K562 (cell line): ENCODE measurements around the gene NOBOX. TPM values are rescaled to one million over a fixed set of nuclear protein-coding genes. Genes with fewer than 3 reads are reported as not detected.
A peak's percentile ranks its signal among the peaks of the same experiment; 100 is the strongest.
"Not testable (repeated sequence)": the region's sequence is repeated elsewhere in the genome, so short reads cannot be mapped to it uniquely, and the experiment has no call there.

Experiments used
- ATAC-seq: fragments of 200-7000 bp; cut with Tn5 transposase; 3 replicates; pipeline ENCODE4 v1.9.1; 2020; ENCODE audit warnings: moderate library complexity
- BruUV-seq: library from RNA; stranded (reverse); fragments of 400-500 nt; replicated peaks from 2 replicates; lab custom pipeline; 2021; lab: Mats Ljungman, UMichigan
- CTCF ChIA-PET: fragments of 300-600 bp; formaldehyde crosslinking; extraction: SDS; loops from one replicate; lab custom pipeline; 2021; ENCODE audit warnings: low intra/inter-chr PET ratio; lab: Yijun Ruan, JAX
- POLR2A ChIA-PET: fragments of 300-600, 350-650 bp; sonication (Branson Sonifier 250); formaldehyde crosslinking; extraction: SDS; loops from one replicate; lab custom pipeline; 2021; ENCODE audit warnings: antibody characterized with exemption, inconsistent platforms; lab: Yijun Ruan, JAX
- DNase-seq, 4 experiments: peaks; one replicate each; pipeline versions ENCODE4 v3.0.0 to v3.0.0-alpha.2; 2011 to 2018; ENCODE audit warnings: low spot score in 3 of 4, mixed read lengths in 3 of 4; ENCODE audit errors: extremely low read depth in 1 of 4
- FAIRE-seq: peaks from 2 replicates; lab custom pipeline; 2011; peaks lifted over from hg19 to GRCh38; lab: Jason Lieb, UNC
- H2AFZ ChIP-seq: 2 replicates; pipeline ENCODE4 v1.6.0; 2011; ENCODE audit warnings: low read depth, low read length, control low read depth, inconsistent platforms
- H3K27ac ChIP-seq: fragments of 200-600 bp; 3 replicates; pipeline ENCODE4 v1.8.0; 2011; ENCODE audit warnings: low read depth, mild to moderate bottlenecking, control low read depth, inconsistent platforms, low read length, moderate library complexity, mixed read lengths; ENCODE audit errors: extremely low read depth
- H3K27me3 ChIP-seq, 2 experiments: fragments of 300-600 bp in 1 of 2; 2 replicates in 1 of 2; 3 replicates in 1 of 2; pipeline versions ENCODE4 v1.6.0 to v1.8.0; 2011; ENCODE audit warnings: inconsistent platforms in 2 of 2, low read length in 2 of 2, mild to moderate bottlenecking in 1 of 2, mixed read lengths in 1 of 2, moderate library complexity in 1 of 2; ENCODE audit not compliant: control insufficient read depth in 2 of 2, insufficient read depth in 2 of 2
- H3K36me3 ChIP-seq: fragments of 300-600 bp; 3 replicates; pipeline ENCODE4 v1.8.0; 2011; ENCODE audit warnings: mild to moderate bottlenecking, low read length, inconsistent platforms; ENCODE audit not compliant: control insufficient read depth, insufficient read depth
- H3K4me1 ChIP-seq, 2 experiments: fragments of 200-600 bp in 1 of 2; replicated peaks in 1 of 2; 2 replicates in 1 of 2; 3 replicates in 1 of 2; pipeline versions ENCODE4 v1.5.1 to v1.8.0; 2011; ENCODE audit warnings: inconsistent platforms in 2 of 2, low read length in 2 of 2, mild to moderate bottlenecking in 1 of 2, mixed read lengths in 1 of 2, moderate library complexity in 1 of 2; ENCODE audit not compliant: control insufficient read depth in 2 of 2, insufficient read depth in 2 of 2
- H3K4me2 ChIP-seq: 2 replicates; pipeline ENCODE4 v1.6.1; 2011; ENCODE audit warnings: low read length, control low read depth, inconsistent platforms, mixed read lengths; ENCODE audit not compliant: insufficient read depth
- H3K4me3 ChIP-seq: fragments of 200-600 bp; sonication (generic), shearing (Covaris generic); 2 replicates; pipeline ENCODE4 v1.5.1; 2016; ENCODE audit warnings: control low read depth, inconsistent platforms
- H3K79me2 ChIP-seq: fragments of 200-600 bp; 3 replicates; pipeline ENCODE4 v1.8.0; 2011; ENCODE audit warnings: low read length, inconsistent platforms; ENCODE audit not compliant: control insufficient read depth, insufficient read depth
- H3K9ac ChIP-seq, 2 experiments: 2 replicates each; pipeline versions ENCODE4 v1.6.0 to v1.6.1; 2011; ENCODE audit warnings: low read depth in 2 of 2, low read length in 2 of 2, control low read depth in 1 of 2, inconsistent platforms in 1 of 2, mild to moderate bottlenecking in 1 of 2, mixed read lengths in 1 of 2; ENCODE audit not compliant: insufficient read depth in 1 of 2
- H3K9me1 ChIP-seq: one replicate; pipeline ENCODE4 v1.6.0; 2011; ENCODE audit warnings: inconsistent platforms, mild to moderate bottlenecking, low read length, moderate library complexity; ENCODE audit not compliant: control insufficient read depth, insufficient read depth
- H3K9me3 ChIP-seq: replicated peaks from 2 replicates; pipeline ENCODE4 v1.5.1; 2011; ENCODE audit warnings: low read depth, low read length, inconsistent platforms; ENCODE audit not compliant: control insufficient read depth, insufficient read depth
- H4K20me1 ChIP-seq: replicated peaks from 2 replicates; pipeline ENCODE4 v1.6.1; 2011; ENCODE audit warnings: low read length, inconsistent platforms, mixed read lengths; ENCODE audit not compliant: control insufficient read depth, insufficient read depth
- CBX5 ChIP-seq: IDR thresholded peaks from 2 replicates; pipeline ENCODE4 v1.6.1; 2014; ENCODE audit warnings: low read depth, borderline replicate concordance
- TRIM28 ChIP-seq: fragments of 450-650 bp; IDR thresholded peaks from 2 replicates; pipeline ENCODE4 v1.6.1; 2017
- ZFP36 ChIP-seq: fragments of 150-350 bp; IDR thresholded peaks from 2 replicates; pipeline ENCODE4 v1.6.1; 2018; ENCODE audit warnings: low read length, low read depth; ENCODE audit not compliant: partially characterized antibody
- WGBS: fragments of 100-300 bp; shearing (Covaris generic); methylation state at CpG from one replicate; pipeline ENCODE4 v1.1.6; 2016; ENCODE audit warnings: low coverage, mixed read lengths; ENCODE audit not compliant: insufficient coverage; ENCODE audit errors: missing lambda C conversion rate; 5-methylcytosine and 5-hydroxymethylcytosine counted together
- in situ Hi-C: fragments of 300-500 bp; cut with MboI; formaldehyde crosslinking; loops from 4 replicates; pipeline ENCODE4 v1.15.0; 2018; ENCODE audit warnings: inconsistent platforms, mixed read lengths
- intact Hi-C: fragments of 100-400 bp; cut with micrococcal nuclease; formaldehyde crosslinking; loops from 2 replicates; pipeline ENCODE4 v1.14.2; 2022
- polyA plus RNA-seq, 8 experiments: library from polyadenylated mRNA; depleted of rRNA in 4 of 8; stranded (reverse) in 5 of 8; unstranded in 3 of 8; fragments of >200 nt; fragmentation: Nextera tagmentation in 2 of 8; fragmentation: Illumina TruSeq in 1 of 8; extraction: Ambion mirVana in 2 of 8; extraction: Trizol in 1 of 8; gene quantifications; 2 replicates each; pipeline versions ENCODE4 v1.2.1 to v1.2.3, GENCODE V29; 2011 to 2014; ENCODE audit warnings: inconsistent platforms in 1 of 8, missing spikeins in 1 of 8
- total RNA-seq, 7 experiments: library from RNA; depleted of rRNA in 6 of 7; stranded (reverse); fragments of >200 nt in 6 of 7; fragmentation: Illumina TruSeq in 2 of 7; extraction: Trizol in 2 of 7; gene quantifications; 2 replicates each; pipeline versions ENCODE4 v1.2.1 to v1.2.3, GENCODE V29; 2011 to 2021; ENCODE audit warnings: low replicate concordance in 1 of 7
- TF ChIP-seq, protein P1 (sequence below): fragments of 150-350 bp; IDR thresholded peaks from 2 replicates; pipeline ENCODE4 v1.6.1; 2014; ENCODE audit warnings: low read depth, mild to moderate bottlenecking, low read length, borderline replicate concordance

The NOBOX gene
- total and polyA plus RNA-seq, 9 of the 15 experiments (the other 6 are each of a cell fraction or from before 2014, with no cell fraction given) = not detected

- FAIRE-seq, CTCF ChIA-PET, BruUV-seq, H3K4me1 ChIP-seq, POLR2A ChIA-PET, DNase-seq, H3K9ac ChIP-seq, H3K9me1 ChIP-seq, in situ Hi-C loops, H3K4me2 ChIP-seq, H3K4me3 ChIP-seq, H2AFZ ChIP-seq, H3K27ac ChIP-seq, ATAC-seq, H3K9me3 ChIP-seq, H3K27me3 ChIP-seq, H4K20me1 ChIP-seq, H3K36me3 ChIP-seq, intact Hi-C loops, H3K79me2 ChIP-seq: not testable (repeated sequence)
- WGBS = 0% methylated on average over 2 of the region's 2 CpGs
- TF ChIP-seq ZFP36 = peak; percentile 89
- TF ChIP-seq CBX5 = peak; percentile 80; the same call in 1 of the 2 replicates
- TF ChIP-seq, protein P1, sequence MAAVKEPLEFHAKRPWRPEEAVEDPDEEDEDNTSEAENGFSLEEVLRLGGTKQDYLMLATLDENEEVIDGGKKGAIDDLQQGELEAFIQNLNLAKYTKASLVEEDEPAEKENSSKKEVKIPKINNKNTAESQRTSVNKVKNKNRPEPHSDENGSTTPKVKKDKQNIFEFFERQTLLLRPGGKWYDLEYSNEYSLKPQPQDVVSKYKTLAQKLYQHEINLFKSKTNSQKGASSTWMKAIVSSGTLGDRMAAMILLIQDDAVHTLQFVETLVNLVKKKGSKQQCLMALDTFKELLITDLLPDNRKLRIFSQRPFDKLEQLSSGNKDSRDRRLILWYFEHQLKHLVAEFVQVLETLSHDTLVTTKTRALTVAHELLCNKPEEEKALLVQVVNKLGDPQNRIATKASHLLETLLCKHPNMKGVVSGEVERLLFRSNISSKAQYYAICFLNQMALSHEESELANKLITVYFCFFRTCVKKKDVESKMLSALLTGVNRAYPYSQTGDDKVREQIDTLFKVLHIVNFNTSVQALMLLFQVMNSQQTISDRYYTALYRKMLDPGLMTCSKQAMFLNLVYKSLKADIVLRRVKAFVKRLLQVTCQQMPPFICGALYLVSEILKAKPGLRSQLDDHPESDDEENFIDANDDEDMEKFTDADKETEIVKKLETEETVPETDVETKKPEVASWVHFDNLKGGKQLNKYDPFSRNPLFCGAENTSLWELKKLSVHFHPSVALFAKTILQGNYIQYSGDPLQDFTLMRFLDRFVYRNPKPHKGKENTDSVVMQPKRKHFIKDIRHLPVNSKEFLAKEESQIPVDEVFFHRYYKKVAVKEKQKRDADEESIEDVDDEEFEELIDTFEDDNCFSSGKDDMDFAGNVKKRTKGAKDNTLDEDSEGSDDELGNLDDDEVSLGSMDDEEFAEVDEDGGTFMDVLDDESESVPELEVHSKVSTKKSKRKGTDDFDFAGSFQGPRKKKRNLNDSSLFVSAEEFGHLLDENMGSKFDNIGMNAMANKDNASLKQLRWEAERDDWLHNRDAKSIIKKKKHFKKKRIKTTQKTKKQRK = peak; percentile 51; the same call in 1 of the 2 replicates
- TF ChIP-seq TRIM28 = 0 out of 2 replicates have a peak, but pooled peaks have one; percentile 26
Measured at GRCh38 chr7:144427539-144427938, 24.0 kb upstream of the NOBOX start.

- CTCF ChIA-PET, DNase-seq, H3K4me1 ChIP-seq, H3K4me3 ChIP-seq, FAIRE-seq, H3K9ac ChIP-seq, H3K9me3 ChIP-seq, intact Hi-C loops, H2AFZ ChIP-seq, H3K27ac ChIP-seq, H3K36me3 ChIP-seq, in situ Hi-C loops, H4K20me1 ChIP-seq, BruUV-seq, H3K9me1 ChIP-seq, H3K27me3 ChIP-seq, H3K4me2 ChIP-seq, ATAC-seq, POLR2A ChIA-PET, H3K79me2 ChIP-seq: not testable (repeated sequence)
- 0% methylated on average over 4 of the region's 4 CpGs for WGBS
Measured at GRCh38 chr7:144418931-144419330, 15.4 kb upstream of the NOBOX start.
